ENCODE results near the gene MCRS1.
"Not testable (repeated sequence)": the region's sequence is repeated elsewhere in the genome, so short reads cannot be mapped to it uniquely, and the experiment has no call there.

MCRS1 gene, protein sequence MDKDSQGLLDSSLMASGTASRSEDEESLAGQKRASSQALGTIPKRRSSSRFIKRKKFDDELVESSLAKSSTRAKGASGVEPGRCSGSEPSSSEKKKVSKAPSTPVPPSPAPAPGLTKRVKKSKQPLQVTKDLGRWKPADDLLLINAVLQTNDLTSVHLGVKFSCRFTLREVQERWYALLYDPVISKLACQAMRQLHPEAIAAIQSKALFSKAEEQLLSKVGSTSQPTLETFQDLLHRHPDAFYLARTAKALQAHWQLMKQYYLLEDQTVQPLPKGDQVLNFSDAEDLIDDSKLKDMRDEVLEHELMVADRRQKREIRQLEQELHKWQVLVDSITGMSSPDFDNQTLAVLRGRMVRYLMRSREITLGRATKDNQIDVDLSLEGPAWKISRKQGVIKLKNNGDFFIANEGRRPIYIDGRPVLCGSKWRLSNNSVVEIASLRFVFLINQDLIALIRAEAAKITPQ

DNA sequence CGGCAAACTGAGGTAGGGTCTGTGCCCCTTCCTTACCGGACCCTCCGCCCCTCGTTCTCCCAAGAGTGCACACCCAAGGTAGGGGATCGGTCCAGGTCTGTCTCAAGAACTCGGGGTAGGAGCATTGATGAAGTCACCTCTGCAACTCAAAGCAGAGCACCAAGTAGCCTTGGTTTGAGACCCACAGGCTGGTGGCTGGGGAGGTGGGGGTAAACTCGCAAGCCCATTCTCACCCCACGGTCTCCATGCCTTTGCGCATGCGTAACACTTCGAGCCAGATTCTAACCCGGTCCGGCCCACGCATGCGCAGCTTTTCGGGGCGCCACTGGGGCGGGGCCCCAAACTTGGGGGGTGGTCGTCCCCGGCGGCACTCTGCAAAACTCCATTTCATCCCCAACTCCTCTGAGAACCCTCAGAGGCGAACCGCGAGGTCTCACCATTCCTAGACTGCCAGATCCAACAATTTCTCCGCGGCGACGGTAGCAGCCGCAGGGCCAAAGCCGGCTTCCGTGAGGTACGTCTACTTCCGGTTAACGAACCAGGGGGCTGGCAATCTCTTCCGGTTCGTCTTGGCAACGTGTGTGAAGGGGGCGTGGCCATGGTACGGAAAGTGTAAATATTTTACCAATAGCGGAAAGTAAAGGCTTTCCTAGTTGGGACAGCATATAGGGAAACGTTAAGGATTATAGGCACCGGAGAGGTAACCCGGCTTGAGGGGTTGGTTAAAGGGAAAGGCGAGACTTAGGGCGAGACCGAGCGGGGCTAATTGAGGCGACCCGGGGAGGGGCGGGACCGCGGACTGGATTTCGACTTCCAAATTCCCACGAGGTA is at the start of gene MCRS1:
TSS of gene MCRS1 (minus strand) at position 532 of the 831 bp plus-strand sequence. CDS start 1,411 bp downstream, outside the sequence.
- peak; percentile 75 to 91 for DNase-seq

DNA sequence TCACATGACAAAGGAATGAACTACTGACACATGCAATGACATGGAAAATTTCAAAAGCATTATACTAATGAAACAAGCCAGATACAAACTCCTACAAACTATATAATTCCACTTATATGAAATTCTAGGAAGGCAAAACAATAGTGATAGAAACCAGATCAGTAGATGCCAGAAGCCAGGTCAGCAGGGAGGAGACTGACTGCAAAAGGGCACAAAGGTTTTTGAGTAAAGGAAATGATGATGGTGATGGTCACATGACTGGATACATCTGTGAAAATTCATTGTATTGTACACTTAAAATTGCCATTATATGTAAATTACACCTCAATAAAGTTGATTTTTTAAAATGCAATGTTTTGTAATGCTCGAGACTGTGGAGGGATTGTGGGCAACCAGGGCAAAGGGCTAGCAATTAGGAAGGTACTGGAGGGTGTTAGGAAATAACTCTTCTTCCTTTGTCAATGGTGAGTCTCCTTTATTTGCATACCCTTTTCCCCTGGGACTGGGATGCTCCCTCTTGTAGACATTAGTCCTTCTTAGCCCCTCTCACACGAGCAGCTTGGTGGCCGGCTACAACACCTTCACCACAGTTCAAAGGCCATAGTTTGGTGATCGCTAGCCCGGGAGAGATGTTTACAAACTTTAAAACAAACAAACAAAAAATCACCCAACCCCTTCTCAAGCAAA is 48.7 kb upstream of the MCRS1 start:
- DNase-seq, result no peak

DNA sequence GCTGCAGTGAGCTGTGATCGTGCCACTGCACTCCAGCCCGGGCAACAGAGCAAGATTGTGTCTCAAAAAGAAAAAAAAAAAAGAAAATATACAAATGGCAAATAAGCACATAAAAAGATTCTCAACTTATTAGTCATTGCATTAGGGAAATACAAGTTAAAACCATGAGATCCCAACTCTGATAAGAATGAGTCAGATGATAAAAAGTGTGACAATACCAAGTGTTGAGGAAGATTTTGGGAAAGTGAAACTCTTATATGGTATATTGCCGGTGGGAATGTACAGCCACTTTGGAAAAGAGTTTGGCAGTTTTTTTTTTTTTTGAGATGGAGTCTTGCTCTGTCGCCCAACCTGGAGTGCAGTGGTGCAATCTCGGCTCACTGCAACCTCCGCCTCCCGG is 47.8 kb upstream of the MCRS1 start:
- DNase-seq, result peak in 1 of 2 experiments; percentile 17

DNA sequence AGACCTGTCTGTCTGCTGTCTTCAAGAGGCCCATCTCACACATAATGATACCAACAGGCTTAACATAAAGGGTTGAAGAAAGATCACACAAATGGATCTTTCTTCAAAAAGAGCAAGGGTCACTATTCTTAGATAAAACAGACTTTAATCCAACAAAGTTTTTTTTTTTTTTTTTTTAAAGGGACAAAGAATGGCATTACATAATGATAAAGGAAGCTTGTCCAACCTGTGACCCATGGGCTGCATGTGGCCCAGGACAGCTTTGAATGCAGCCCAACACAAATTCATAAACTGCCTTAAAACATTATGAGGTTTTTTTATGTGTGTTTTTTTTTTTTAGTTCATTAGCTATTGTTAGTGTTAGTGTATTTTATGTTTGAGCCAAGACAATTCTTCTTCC is 44.3 kb upstream of the MCRS1 start:
- no peak for DNase-seq

DNA sequence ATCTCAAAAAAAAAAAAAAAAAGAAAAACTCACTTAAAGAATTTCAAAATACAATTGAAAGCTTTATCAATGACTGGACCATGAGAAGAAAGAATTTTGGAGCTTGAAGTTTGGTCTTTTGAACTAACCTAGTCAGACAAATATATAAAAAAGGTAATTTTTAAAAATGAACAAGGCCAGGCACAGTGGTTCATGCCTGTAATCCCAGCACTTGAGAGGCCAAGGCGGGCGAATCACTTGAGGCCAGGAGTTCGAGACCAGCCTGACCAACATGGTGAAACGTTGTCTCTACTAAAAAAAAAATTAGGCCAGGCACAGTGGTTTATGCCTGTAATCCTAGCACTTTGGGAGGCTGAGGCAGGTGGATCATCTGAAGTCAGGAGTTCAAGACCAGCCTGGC is 42.8 kb upstream of the MCRS1 start:
- not testable (repeated sequence) for DNase-seq

DNA sequence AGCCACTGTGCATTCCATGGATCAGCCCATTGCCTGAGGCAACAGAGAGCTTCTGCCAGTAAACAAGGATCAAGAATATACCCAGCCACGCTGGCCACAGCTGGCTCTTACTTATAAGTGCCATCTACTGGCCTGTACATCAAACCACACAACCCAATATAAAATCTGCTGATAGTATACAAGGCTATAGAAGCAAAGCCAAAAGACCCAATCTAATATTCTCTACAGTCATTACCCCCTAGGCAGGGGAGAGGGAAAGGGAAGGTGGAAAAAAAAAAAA is 41.9 kb upstream of the MCRS1 start:
- no peak for DNase-seq

DNA sequence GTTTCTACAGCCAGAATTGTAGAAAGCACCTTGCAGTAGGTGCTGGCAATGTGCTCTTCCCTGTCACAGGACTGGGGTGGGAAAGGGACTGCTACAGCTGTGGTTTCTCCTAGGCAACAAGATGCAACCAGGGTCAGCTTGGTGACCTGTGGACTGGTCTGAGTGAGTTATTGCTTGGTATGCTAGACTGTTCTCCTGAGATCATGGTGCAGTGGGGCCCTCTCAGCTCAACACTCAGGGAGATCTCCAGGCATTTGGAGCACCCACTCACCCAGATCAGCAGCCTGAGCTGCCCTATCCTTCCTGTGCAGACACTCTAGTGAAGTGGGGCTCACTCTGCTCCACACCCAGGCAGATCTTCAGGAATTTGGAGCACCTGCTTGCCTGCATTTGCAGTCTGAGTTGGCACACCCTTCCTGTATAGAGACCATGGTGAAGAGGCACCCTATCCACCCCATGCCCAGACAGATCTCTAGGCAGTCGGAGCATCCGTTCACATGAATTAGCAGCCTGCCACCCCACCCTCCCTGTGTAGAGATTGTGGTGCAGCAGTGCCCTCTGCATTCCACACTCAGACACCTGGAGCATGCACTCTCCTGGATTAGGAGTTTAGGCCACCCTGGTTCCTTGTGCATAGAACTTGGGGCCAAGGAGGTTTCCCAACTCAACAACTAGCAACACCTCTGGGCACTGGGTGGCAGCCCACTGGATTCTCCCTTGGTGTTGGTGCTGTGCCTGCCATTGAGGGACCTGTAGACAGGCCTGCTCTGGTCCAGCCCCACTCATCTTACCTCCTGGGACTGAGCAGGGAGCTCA is 41.3 kb upstream of the MCRS1 start:
- no peak for DNase-seq

DNA sequence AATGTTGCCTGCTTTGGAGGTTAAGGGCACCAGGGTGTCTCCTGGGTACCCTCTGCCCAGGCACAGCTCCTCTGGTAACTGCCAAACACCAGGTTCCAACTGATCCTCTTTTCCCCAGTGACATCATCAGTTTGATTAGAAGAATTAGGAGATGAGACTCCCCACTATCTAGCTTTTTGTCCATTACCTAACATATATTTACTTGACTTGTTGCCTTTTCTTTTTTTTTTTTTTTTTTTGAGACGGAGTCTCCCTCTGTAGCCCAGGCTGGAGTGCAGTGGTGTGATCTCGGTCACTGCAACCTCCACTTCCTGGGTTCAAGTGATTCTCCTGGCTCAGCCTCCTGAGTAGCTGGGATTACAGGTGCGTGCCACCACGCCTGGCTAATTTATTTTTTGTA is 37.6 kb upstream of the MCRS1 start, which contains the start of gene FAM186B:
TSS of gene FAM186B (minus strand) at position 101 of the 400 bp plus-strand sequence. CDS start 162 bp downstream, outside the sequence.
- DNase-seq, result not testable (repeated sequence)

DNA sequence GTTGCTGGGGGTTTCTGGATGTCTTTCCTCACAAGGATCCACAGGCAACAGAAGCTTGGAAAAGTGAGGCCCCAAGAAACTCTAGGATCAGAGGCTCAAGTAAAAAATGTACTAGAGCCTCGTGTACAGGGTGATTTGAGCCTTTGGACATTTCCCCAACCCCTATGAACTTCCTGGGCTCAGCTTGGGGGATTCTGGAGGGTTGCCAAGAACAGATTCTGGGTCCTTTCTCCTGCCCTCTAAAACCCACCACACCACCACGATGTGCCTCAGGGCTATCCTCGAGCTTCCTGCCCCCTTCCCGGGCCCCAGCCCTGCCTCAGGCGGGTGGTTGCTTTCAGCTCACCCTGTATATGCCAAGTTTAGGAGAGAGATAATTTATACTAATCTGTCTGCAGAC is 36.9 kb upstream of the MCRS1 start:
- no peak for DNase-seq

DNA sequence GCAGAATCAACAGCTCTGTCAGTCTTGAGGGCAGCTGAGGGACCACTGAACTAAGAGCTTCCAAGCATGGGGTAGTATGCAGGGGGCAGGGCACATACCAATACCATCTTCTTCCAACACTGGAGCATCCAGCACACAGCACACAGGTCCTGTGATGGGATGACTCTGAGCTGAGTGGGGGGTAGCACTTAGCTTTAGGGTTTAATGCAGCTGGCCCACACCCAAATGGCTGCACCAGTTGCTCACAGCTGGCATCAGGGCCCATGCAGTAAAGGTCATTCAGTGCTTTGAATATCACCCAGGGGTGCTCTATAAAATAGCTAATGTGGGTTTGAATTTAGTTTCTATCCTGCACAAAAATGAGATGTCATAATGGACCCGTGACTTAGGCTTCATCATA is 35.8 kb upstream of the MCRS1 start:
- no peak for DNase-seq

DNA sequence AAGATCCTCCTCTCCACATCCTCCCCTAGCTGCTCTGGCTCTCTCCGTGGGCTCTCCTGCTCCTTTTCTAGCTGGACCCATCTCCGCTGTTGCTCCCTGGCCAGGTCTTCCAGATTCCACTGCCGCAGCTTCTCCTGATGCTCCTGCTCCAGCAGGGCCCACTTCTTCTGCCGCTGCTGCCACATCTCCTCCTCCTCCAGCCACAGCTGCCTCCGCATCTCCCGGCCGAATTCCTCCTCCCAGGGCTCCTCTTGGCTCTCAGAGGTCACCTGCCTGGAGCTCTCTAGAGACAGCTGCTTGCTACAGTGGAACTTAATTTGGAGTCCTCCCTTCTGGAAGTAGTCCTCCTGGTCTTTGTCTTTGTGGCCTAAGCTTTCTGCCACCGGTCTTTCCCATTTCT is 32.0 kb upstream of the MCRS1 start:
- no peak for DNase-seq

DNA sequence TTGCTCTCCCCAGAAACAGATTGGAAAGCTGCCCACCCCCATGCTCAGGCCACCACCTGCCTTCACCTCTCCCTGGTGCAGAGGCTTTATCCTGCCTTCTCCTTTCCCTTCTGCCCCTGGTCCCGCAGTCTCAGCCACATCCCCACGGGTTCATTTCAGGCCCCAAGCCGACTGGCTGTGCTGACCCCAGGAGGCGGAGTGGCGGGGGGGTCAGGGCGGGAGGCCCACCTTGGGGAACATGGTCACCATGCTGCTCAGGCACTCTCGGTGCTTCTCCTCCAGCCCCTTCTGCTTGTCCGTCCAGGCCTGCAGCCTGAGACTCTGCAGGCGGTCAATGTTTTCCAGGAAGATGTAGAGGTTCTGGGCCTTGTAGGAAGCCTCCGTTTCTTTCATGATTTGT is 30.6 kb upstream of the MCRS1 start:
- DNase-seq, result no peak

DNA sequence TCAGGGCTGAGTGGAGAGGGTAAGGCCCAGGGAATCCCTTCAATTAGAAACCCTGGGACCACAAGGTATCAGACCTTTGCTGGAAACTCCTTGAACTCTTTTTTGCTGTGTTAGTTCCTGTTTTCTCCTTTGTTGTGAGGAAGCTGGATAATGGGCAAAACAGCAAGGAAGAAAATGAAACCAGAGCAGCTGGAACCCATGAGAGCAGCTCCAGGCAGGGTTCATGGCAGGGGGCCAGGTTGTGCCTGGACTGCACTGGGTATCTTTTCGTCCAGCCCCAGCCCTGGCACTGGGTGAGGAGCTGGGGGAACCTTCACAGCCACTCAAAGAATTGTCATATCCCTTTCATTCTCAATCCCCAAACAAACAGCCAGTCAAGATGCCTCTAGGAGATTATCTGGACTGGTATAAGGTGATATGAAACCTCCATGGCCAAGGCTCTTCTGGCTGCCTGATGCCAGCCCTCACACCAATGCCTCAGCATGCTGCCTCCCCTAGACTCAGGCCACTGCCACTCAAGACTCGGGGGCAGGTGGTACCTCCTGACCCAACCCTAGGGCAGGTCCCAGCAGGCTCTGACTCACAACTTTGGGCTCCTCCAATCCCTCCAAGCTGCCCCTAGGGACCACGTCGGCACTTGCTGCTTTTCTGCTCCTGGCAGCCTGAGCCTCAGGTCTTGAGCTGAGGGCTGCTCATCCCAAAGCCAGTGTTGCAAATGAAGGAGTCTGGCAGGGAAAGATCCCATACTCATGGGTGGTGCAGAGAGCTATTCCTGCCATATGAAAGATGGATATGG is 21.0 kb upstream of the MCRS1 start:
- no peak for DNase-seq

DNA sequence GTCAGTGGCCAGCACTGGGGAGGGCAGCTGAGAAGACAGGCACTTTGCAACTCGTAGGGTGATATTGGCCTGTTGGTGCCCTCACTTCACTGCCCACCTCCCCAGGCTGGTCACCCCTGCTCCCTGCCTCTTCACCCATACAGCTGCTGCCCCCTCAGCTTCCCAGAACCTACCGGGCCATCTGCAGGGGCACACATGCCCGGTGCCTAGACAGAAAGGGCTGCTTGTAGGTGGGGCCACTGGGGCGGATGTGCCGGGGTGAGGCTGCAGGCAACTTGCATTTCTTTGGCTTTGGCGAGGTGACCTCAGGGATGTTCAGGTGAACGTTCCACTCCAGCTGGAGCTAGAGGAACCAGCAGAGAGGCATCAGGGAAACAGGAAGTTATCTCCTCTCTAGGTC is 20.3 kb upstream of the MCRS1 start:
- DNase-seq, result no peak

DNA sequence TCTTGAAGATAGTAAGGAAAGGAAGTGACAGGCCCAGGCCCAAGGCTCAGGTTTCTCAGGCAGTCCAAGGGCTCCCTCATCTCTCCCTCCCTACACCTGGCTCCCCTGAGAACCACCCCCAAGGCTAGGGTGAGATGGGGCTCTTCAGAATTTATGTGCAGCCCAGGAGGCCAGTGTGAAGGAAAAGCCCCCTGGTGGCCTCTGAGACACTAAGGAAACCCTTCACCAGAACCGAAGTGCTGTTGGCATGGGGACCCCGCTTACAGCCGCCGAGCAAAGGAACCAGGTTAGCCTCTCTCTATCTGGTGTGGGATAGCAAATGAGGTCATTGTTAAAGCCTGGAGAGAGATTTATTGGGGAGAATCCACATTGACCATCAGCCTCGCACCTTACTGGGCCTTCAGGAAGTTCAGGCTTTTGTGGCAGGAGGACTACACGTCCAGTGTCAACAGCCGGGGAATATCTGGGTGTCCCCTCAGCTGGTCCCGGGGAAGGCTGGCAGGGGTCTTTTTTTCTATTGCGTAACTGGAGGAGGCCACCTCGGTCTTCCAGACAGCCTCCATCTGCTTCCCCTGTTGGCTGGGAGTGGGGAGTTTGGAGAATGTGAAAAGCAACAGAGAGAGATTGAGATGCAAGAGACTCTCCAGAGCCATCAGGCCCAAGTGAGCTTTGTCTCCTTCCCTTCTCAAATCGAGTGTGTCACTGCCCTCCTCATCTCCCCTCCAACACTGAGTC is 19.4 kb upstream of the MCRS1 start:
- DNase-seq, result no peak

DNA sequence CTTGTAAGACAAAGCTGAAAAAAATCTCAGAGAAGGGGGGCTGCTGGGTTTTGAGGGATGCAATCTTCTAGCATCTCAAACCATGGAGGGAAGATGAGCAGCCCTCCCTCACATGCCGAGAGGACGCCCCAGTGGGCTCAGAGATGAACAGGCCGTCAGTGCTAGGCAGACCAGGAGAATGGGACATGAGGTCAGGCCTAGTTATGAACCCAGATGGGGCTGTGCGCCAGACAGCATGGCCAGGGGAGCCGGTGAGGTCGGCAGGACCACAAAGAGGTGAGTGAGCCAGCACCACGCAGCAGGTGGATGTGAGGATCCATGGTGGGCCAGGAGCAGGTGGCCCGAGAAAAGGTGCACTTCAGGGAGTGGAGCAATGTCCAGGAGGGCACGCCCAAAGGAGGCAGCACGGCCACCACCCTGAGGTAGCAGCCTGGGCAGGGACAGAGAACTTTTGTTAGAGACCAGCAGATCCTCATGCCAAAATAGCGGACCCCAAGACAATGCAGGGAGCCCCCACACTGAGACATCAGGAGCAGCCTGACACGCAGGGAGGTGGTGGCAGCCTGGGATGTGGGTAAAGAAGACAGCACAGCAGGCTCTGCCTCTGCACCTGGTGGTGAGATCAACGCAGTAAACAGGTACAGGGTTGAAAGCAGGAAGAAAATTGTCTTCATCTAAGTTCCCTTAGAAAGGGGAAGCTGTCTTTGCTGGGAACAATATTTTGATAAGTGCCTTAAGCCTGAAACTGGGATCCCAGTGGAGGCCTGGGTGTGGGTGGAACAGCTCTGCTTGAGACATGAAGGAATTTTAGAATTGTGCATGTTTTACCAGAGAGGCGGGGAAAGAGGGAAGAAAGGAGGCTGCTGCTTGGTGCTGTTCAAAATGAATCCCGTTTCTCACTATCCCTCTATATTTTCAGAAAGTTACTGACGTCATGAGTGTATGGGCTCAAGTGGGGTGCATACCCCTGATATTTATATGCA is 17.8 kb upstream of the MCRS1 start:
- no peak for DNase-seq

DNA sequence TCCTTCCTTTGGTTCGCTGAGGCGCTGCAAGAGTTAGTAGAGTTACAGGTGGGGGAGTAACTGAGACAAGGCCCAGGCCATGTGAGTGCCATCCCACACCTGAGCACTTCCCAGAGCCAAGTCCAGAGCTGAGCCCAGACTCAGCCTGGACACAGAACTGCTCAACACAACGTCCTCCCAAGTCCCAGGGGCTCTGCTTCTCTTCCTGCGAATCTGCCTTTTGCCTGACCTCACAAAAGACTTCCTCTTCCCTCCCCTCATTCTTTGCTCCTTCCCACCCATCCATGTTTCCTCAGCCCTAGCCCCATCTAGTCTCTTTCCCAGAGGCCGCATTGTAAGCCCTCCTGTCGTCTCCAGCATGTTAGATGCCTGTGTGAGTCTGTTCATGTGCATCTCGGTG is 16.6 kb upstream of the MCRS1 start:
- DNase-seq, result no peak

DNA sequence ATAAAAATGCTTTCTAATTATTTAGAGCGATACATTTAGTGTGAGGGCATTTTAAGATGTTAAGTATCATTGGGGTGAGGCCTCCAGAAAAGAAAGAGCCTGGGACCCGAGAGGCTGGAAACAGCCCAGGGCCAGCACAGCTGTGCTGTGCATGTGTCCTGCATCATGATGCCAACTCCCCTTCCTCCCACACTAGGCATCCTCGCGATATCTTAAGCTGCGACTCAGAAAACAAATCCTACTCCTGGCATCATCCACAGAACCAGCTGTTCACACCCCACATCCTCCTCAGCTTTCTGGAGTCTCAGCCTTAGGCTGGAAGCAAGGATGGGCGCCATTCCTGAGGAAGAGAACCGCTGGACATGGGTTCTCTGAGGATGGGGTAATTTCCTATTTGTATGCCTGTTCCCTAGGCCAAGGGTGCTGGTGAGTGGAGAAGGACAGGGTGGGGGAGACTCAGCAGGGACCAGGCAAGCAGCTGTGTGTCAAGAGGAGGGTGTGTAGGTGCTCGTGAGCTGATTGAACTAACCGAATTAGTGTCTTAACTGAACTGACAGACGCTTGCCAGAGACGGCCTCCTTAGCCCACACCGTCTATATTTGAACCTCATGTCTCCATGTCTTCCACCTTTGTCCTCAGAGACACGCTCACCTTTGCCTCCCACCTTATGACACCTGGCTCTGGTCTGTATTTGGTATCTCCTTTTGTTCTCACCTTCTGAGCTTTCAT is 15.6 kb upstream of the MCRS1 start:
- DNase-seq, result no peak

DNA sequence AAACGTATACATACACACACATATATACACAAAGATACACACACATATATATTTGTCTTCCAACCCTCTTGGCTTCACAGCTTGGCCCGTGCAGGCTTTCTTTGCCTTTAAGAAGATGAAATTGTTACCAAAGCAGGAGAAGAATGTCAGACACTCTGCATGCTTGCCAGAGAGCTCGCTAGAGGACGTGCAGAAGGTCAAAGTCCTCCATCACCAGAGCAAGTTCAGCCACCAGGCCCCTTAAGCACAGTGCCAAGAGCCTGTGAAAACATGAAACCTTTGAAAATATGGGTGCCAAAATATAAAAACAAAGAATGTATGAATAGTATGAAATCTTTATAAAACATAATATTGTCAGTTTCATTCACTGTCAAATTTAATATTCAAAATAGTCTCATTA is 14.9 kb upstream of the MCRS1 start:
- DNase-seq, result no peak
